Measurements from ENCODE around the gene NOP53. TPM values are rescaled to one million over a fixed set of nuclear protein-coding genes. Genes with fewer than 3 reads are reported as not detected.

NOP53 gene
- total and polyA plus RNA-seq, 9 of the 15 experiments (the other 6 are each of a cell fraction or from before 2014, with no cell fraction given): 6.5 to 274 (median 145) TPM

GRCh38 chr19:47765523-47766358 lies 20.4 kb downstream of the NOP53 start (continued):
- TF ChIP-seq SMC3 (conservative IDR thresholded peaks at IDR 0.05; ENCODE audit: insufficient read depth, low read depth, low read length) (peak; percentile 93), TCF15 (CRISPR knock-in tag; IDR thresholded peaks at IDR 0.05) (no peak), DACH1 (IDR thresholded peaks at IDR 0.05; ENCODE audit: partially characterized antibody) (no peak), MAFK (IDR thresholded peaks at IDR 0.05; ENCODE audit: low read length) (no peak), BCL6 (CRISPR knock-in tag; IDR thresholded peaks at IDR 0.05) (no peak), ZNF263 (CRISPR knock-in tag; IDR thresholded peaks at IDR 0.05; ENCODE audit: borderline replicate concordance) (0 out of 2 replicates have a peak, but pooled peaks have one; percentile 18), FOSL1 (tag; conservative IDR thresholded peaks at IDR 0.05) (no peak), CTCF (IDR thresholded peaks at IDR 0.05 in 2 of 3, conservative IDR thresholded peaks at IDR 0.05 in 1 of 3; ENCODE audit: insufficient read depth in 2 of 3, low read depth in 1 of 3, low read length in 3 of 3) (peak; percentile 87 to 91 (median 89))
